Lung (tissue), 12 donors: ENCODE results near the gene TMEM185A. TPM values are rescaled to one million over a fixed set of nuclear protein-coding genes. Genes with fewer than 3 reads are reported as not detected.

Source experiments
- ATAC-seq: fragments of 200-7000 bp; cut with Tn5 transposase; one replicate; pipeline ENCODE4 v1.9.1; 2020; ENCODE audit warnings: moderate number of reproducible peaks; ENCODE audit not compliant: insufficient read depth, low FRiP score
- DNase-seq, 3 donors: peaks; one replicate each; pipeline ENCODE4 v3.0.0-alpha.2; 2013 to 2017
- H3K27ac ChIP-seq, 2 donors: one replicate each; pipeline ENCODE4 v1.5.1; 2013; ENCODE audit warnings: mild to moderate bottlenecking in 2 of 2, moderate library complexity in 2 of 2, control low read depth in 1 of 2, inconsistent platforms in 1 of 2, low read depth in 1 of 2, low read length in 1 of 2
- H3K27me3 ChIP-seq, 3 donors: one replicate each; pipeline ENCODE4 v1.5.1; 2013; ENCODE audit warnings: low read length in 2 of 3; ENCODE audit not compliant: control insufficient read depth in 3 of 3, insufficient read depth in 3 of 3
- H3K36me3 ChIP-seq, 4 donors: one replicate each; pipeline ENCODE4 v1.5.1; 2013; ENCODE audit warnings: low read length in 4 of 4, mild to moderate bottlenecking in 1 of 4, moderate library complexity in 1 of 4; ENCODE audit not compliant: control insufficient read depth in 4 of 4, insufficient read depth in 4 of 4
- H3K4me1 ChIP-seq, 5 donors: one replicate each; pipeline ENCODE4 v1.5.1; 2013; ENCODE audit warnings: low read length in 5 of 5, mild to moderate bottlenecking in 2 of 5, moderate library complexity in 1 of 5; ENCODE audit not compliant: control insufficient read depth in 5 of 5, insufficient read depth in 5 of 5
- H3K4me3 ChIP-seq: one replicate; pipeline ENCODE4 v1.5.1; 2013; ENCODE audit warnings: mild to moderate bottlenecking, control low read depth, moderate library complexity
- H3K9ac ChIP-seq, 2 donors: one replicate each; pipeline ENCODE4 v1.5.1; 2013; ENCODE audit warnings: low read length in 2 of 2, control low read depth in 1 of 2; ENCODE audit not compliant: insufficient read depth in 1 of 2
- H3K9me3 ChIP-seq, 4 donors: one replicate each; pipeline ENCODE4 v1.5.1; 2013; ENCODE audit warnings: low read length in 3 of 4, mild to moderate bottlenecking in 1 of 4, moderate library complexity in 1 of 4; ENCODE audit not compliant: control insufficient read depth in 4 of 4, insufficient read depth in 3 of 4
- CTCF ChIP-seq: IDR thresholded peaks from 2 replicates; pipeline ENCODE4 v1.5.1; 2012; ENCODE audit warnings: mild to moderate bottlenecking; ENCODE audit errors: control extremely low read depth, extremely low read depth
- WGBS, 2 donors: extraction: QIAGEN DNeasy Blood & Tissue Kit; methylation state at CpG; one replicate each; pipeline ENCODE4 v1.1.7; 2013; 5-methylcytosine and 5-hydroxymethylcytosine counted together
- polyA plus RNA-seq, 2 donors: library from polyadenylated mRNA; stranded (reverse); fragments of 200-250 nt; gene quantifications; one replicate each; pipeline ENCODE4 v1.2.1, GENCODE V29; 2013
- total RNA-seq, 2 donors: library from RNA; depleted of rRNA in 1 of 2; stranded (reverse); fragments of >200 nt in 1 of 2; gene quantifications; one replicate each; pipeline ENCODE4 v1.2.1, GENCODE V29; 2014 to 2021
- donor health status: control.
- donor health status: control.
- donor health status: Bipolar disorder and iron deficiency.
- donor health status: healthy.
- donor health status: DM: yes; HTN: yes; CAD: no.

The TMEM185A gene
- total and polyA plus RNA-seq, 4 donors: 8.7 to 23.8 (median 13.9) TPM

- Histone ChIP-seq H3K4me1 (no peaks in the 10 kb centered on the region), H3K9me3 (no peaks in the 10 kb centered on the region), H3K27me3 (peaks cover 0 to 3% (median 2%) of the 10 kb centered on the region in 3 donors), H3K36me3 (no peaks in the 10 kb centered on the region), H3K27ac (no peak overlapping the region), H3K9ac (no peak overlapping the region), H3K4me3 (no peak overlapping the region)
- WGBS, 2 donors: 31% methylated on average over 1 of the region's 1 CpG; no CpG with 5 or more reads in 1 of the 2 donors
- DNase-seq: no peak
- ATAC-seq: no peak
- no peak for TF ChIP-seq CTCF
These were observed 58.8 kb downstream of the TMEM185A start for GRCh38 chrX:149572743-149573142.

DNA sequence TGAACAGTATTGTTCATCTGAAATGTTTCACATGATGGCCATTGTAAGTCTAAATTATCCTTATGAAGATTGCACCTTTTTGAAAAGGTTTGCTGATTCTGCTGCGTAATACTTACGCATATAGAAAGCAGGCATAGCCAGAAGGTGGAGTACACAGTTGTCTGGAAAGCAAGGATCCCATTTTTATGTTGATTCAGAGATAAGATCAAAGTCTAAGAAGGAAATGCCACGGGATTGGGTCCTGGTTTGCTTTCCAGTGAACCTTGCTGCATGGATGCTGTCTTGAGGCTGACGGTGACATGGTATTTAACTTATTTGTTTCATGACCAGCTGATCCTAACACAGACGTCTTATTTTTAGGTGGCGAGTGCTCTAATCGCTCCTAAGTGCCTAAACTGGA lies 59.8 kb downstream of the TMEM185A start:
- Histone ChIP-seq H3K27ac (no peak overlapping the region), H3K27me3 (peaks cover 0 to 3% (median 2%) of the 10 kb centered on the region in 3 donors), H3K4me3 (no peak overlapping the region), H3K9ac (no peak overlapping the region), H3K36me3 (no peaks in the 10 kb centered on the region), H3K4me1 (no peaks in the 10 kb centered on the region), H3K9me3 (no peaks in the 10 kb centered on the region)
- no peak for DNase-seq
- no peak for TF ChIP-seq CTCF
- no peak for ATAC-seq
- WGBS, 2 donors: 76% methylated on average over 7 of the region's 7 CpGs; no CpG with 5 or more reads in 1 of the 2 donors

GRCh38 chrX:149570668-149571067 lies 60.9 kb downstream of the TMEM185A start:
- Histone ChIP-seq H3K9ac (no peak overlapping the region), H3K27ac (no peak overlapping the region), H3K4me3 (no peak overlapping the region), H3K9me3 (no peaks in the 10 kb centered on the region), H3K4me1 (no peaks in the 10 kb centered on the region), H3K36me3 (no peaks in the 10 kb centered on the region), H3K27me3 (peaks cover 0 to 3% (median 2%) of the 10 kb centered on the region in 3 donors)
- TF ChIP-seq CTCF: no peak
- DNase-seq (peak in 2 of 3 donors; percentile 0 to 3), ATAC-seq (no peak)
- 60% methylated on average over 6 of the region's 6 CpGs; no CpG with 5 or more reads in 1 of the 2 donors for WGBS, 2 donors

DNA sequence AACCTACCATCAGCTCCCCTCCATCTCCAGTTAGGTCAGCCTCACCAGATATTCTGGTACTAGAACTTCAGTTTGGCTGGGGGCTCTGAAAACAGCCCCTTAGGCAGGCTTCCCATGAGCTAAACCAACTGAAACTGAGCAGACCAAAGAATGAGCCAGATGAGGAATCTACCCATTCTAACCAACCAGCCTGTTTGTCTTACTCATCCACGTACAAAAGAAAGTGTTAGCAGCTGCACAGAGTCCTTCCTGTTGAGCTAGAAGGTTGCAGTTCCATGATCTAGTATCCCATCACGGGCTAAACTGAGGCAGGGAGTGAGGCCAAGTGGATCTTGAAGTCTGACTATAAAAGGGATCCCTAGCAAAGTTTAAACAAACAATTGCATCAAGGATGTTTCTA lies 61.8 kb downstream of the TMEM185A start:
- ATAC-seq (no peak), DNase-seq (no peak)
- Histone ChIP-seq H3K4me1 (no peaks in the 10 kb centered on the region), H3K9ac (no peak overlapping the region), H3K27ac (no peak overlapping the region), H3K27me3 (peaks cover 0 to 3% (median 2%) of the 10 kb centered on the region in 3 donors), H3K9me3 (no peaks in the 10 kb centered on the region), H3K36me3 (no peaks in the 10 kb centered on the region), H3K4me3 (no peak overlapping the region)
- no peak for TF ChIP-seq CTCF
- WGBS, 2 donors: 42% methylated on average over 2 of the region's 2 CpGs; no CpG with 5 or more reads in 1 of the 2 donors
